GM19240 (cell line): Measurements from ENCODE around the gene PITPNM3.

Experiments used
- DNase-seq: peaks from one replicate; pipeline ENCODE4 v3.0.0; 2011; ENCODE audit warnings: low spot score; ENCODE audit not compliant: insufficient read length

PITPNM3 gene

GRCh38 chr17:6413065-6413464 lies 143.3 kb downstream of the PITPNM3 start:
- DNase-seq = no peak

DNA sequence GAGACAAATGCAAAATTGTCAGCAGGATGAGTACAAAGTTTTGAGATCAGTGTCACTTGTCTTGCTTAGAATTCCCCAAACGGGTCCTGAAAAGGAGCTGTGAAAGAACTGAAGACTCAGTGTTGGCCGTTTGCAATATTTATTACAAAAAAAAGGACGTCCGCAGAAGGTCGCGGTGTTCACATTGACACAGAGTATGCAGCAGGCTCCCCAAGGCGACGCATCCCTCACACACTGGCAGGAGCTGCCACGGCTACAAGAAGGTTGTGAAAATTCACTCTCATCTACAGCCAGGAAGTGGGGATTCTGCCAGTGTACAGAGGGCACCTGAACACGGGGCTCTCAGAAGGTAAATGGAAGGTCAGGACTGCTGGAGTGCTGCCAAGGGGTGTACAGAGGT lies 147.6 kb downstream of the PITPNM3 start:
- no peak for DNase-seq

DNA sequence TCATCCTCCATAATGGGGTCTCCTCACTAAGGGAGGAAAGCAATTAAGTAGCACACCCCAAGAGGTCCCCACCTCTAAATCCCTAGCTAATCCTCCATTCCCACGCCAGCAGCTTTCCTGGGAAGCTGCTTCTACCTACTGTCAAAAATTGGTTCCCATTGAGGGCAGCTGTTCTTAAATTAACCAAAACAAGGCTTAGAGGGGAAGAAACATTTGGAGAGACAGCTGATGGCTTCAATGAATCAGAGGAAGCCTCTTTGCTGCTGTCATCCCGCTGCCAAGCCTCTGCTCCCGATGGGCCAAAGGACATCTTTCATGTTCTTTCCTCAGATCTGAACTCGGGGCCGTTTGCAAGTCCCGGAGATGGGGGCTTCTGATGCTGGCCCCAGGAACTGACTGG lies 148.1 kb downstream of the PITPNM3 start:
- no peak for DNase-seq

GRCh38 chr17:6402258-6402657 lies 154.1 kb downstream of the PITPNM3 start:
- no peak for DNase-seq
